Chondrocyte (in vitro differentiated cells): ENCODE measurements around the gene LMAN2. TPM values are rescaled to one million over a fixed set of nuclear protein-coding genes. Genes with fewer than 3 reads are reported as not detected.

Source experiments
- DNase-seq: peaks from one replicate; pipeline ENCODE4 v3.0.0; 2021; ENCODE audit warnings: mixed read lengths, low spot score
- H3K27ac Mint-ChIP-seq: one replicate; pipeline ENCODE4 v1.8.0; 2021; ENCODE audit warnings: mild to moderate bottlenecking, moderate library complexity, mixed read lengths; ENCODE audit not compliant: unreplicated experiment
- H3K27me3 Mint-ChIP-seq: 2 replicates; pipeline ENCODE4 v1.8.0; 2021; ENCODE audit warnings: low read depth, mixed read lengths
- H3K36me3 Mint-ChIP-seq: 2 replicates; pipeline ENCODE4 v1.8.0; 2021; ENCODE audit warnings: low read depth, mixed read lengths
- H3K4me1 Mint-ChIP-seq: 2 replicates; pipeline ENCODE4 v1.8.0; 2021; ENCODE audit warnings: low read depth, mild to moderate bottlenecking, mixed read lengths
- H3K4me3 Mint-ChIP-seq: one replicate; pipeline ENCODE4 v1.8.0; 2021; ENCODE audit warnings: mild to moderate bottlenecking, moderate library complexity, mixed read lengths; ENCODE audit not compliant: unreplicated experiment
- H3K9me3 Mint-ChIP-seq: 2 replicates; pipeline ENCODE4 v1.8.0; 2021; ENCODE audit warnings: low read depth, mixed read lengths
- total RNA-seq: library from RNA; stranded (reverse); gene quantifications from 3 replicates; pipeline ENCODE4 v1.2.1, GENCODE V29; 2021
- TF ChIP-seq, protein P1 (sequence below): fragments of 200-600 bp; sonication (generic); IDR thresholded peaks from 2 replicates; pipeline ENCODE4 v1.5.0; 2021; ENCODE audit warnings: antibody characterized with exemption, mild to moderate bottlenecking, moderate library complexity

Gene LMAN2
- total RNA-seq, 1 donor from 2014 or later, result 83.4 TPM

DNA sequence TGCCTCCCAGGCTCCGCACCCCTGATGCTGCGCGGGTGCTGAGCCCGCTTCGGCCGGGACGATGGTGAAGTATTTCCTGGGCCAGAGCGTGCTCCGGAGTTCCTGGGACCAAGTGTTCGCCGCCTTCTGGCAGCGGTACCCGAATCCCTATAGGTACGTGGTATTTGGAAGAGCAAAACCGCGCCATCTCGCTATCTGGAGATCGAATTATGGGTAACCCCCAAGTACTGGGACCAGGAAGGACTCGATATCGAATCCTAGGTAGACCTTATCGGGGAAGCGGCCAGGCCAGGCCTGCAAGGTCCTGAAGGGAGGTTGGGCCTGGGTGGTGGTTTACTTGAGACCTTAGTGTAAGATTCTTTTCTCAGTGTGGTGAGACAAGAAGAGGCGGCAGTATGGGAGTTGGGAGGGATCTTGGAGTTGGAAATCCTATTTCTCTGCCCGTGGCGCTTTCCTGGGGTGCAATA, 47.5 kb downstream of the LMAN2 start:
- TF ChIP-seq, protein P1, sequence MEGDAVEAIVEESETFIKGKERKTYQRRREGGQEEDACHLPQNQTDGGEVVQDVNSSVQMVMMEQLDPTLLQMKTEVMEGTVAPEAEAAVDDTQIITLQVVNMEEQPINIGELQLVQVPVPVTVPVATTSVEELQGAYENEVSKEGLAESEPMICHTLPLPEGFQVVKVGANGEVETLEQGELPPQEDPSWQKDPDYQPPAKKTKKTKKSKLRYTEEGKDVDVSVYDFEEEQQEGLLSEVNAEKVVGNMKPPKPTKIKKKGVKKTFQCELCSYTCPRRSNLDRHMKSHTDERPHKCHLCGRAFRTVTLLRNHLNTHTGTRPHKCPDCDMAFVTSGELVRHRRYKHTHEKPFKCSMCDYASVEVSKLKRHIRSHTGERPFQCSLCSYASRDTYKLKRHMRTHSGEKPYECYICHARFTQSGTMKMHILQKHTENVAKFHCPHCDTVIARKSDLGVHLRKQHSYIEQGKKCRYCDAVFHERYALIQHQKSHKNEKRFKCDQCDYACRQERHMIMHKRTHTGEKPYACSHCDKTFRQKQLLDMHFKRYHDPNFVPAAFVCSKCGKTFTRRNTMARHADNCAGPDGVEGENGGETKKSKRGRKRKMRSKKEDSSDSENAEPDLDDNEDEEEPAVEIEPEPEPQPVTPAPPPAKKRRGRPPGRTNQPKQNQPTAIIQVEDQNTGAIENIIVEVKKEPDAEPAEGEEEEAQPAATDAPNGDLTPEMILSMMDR, result no peak
- Mint-ChIP-seq H3K9me3 (no peaks in the 10 kb centered on the region), H3K4me3 (peak overlapping the region; percentile 85), H3K4me1 (peaks cover 57% of the 10 kb centered on the region), H3K36me3 (peaks cover 7% of the 10 kb centered on the region), H3K27ac (peak overlapping the region; percentile 88), H3K27me3 (no peaks in the 10 kb centered on the region)
- DNase-seq, result no peak

GRCh38 chr5:177303121-177303924, 48.1 kb downstream of the LMAN2 start, which contains the start of the genes PRELID1 and RAB24:
PRELID1 (plus strand) TSS chr5:177303799; CDS start chr5:177303986, 187 bp downstream.
RAB24 (minus strand) TSS chr5:177303719; CDS start chr5:177303288, 431 bp downstream.
- Mint-ChIP-seq H3K27me3 (no peaks in the 10 kb centered on the region), H3K4me1 (peaks cover 58% of the 10 kb centered on the region), H3K4me3 (peak within 1 kb of the TSS; percentile 85), H3K9me3 (no peaks in the 10 kb centered on the region), H3K27ac (peak within 1 kb of the TSS; percentile 88), H3K36me3 (peaks cover 7% of the 10 kb centered on the region)
- no peak for DNase-seq
- TF ChIP-seq, protein P1, result peak; percentile 70

DNA sequence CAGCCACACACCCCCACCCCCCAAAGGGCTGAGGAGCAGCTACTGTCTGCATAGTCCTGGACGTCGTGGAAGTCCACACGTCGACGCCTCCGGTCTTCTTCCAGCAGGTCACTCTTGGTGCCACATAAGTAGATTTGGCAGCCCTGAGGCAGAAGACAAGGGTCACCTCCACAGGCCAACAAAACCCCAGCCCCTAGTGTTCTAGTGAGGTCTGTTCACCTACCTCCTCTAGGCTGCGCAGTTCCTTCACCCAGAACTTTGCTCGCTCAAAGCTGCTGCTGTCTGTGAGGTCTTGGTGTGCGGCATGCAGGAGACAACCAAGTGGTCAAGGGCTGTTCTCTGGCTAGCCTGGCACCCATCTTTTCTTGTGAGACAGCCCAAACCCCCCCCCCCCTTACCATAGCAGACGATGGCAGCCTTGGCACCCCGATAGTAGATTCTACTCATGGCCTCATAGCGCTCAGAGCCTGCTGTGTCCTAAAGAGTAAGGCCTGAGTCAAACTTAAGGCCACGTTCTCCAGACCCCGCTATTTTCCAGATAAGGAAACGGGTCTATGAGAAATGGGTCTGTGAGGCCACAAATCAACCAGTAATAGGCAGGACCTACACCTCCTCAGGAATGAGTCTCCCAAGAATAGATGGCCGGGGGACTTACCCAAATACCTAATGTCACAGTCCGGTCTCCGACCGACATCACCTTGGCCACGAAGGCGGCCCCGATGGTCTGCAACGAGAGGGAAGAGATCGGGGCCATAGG, 48.9 kb downstream of the LMAN2 start:
- H3K9me3 Mint-ChIP-seq, result no peaks in the 10 kb centered on the region
- peak overlapping the region; percentile 86 for H3K27ac Mint-ChIP-seq
- peaks cover 58% of the 10 kb centered on the region for H3K4me1 Mint-ChIP-seq
- DNase-seq, result no peak
- peak overlapping the region; percentile 85 for H3K4me3 Mint-ChIP-seq
- H3K36me3 Mint-ChIP-seq, result peaks cover 7% of the 10 kb centered on the region
- TF ChIP-seq, protein P1, result no peak
- no peaks in the 10 kb centered on the region for H3K27me3 Mint-ChIP-seq

- H3K36me3 Mint-ChIP-seq, result peaks cover 5% of the 10 kb centered on the region
- no peaks in the 10 kb centered on the region for H3K27me3 Mint-ChIP-seq
- peak overlapping the region; percentile 85 for H3K4me3 Mint-ChIP-seq
- H3K27ac Mint-ChIP-seq, result peak overlapping the region; percentile 71
- DNase-seq, result no peak
- H3K9me3 Mint-ChIP-seq, result no peaks in the 10 kb centered on the region
- H3K4me1 Mint-ChIP-seq, result peaks cover 55% of the 10 kb centered on the region
- TF ChIP-seq, protein P1, result no peak
Measured at GRCh38 chr5:177301503-177302165, 49.8 kb downstream of the LMAN2 start.

DNA sequence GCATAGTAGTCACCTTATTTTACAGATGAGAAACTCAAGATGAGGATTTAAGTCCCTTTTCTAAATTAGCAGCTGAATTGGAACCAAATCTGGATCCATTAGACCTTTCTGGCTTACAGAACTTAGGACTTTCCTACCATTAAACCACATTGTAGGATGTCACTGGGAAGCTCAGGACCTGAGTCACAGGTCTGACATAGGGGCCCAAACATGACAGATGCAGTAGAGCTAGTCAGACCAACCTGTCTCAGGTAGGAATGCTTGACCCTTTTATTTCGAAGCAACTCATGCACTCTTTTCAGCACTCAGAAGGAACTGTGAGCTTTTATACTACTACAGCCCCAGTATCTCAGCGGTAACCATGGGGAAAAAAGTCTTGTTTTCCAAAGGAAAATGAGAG, 50.5 kb downstream of the LMAN2 start:
- Mint-ChIP-seq H3K4me1 (peaks cover 53% of the 10 kb centered on the region), H3K27me3 (no peaks in the 10 kb centered on the region), H3K9me3 (no peaks in the 10 kb centered on the region), H3K27ac (peak overlapping the region; percentile 94), H3K4me3 (no peak overlapping the region), H3K36me3 (peaks cover 5% of the 10 kb centered on the region)
- TF ChIP-seq, protein P1, result no peak
- no peak for DNase-seq
